ENCODE data around the gene TWF2. TPM values are rescaled to one million over a fixed set of nuclear protein-coding genes. Genes with fewer than 3 reads are reported as not detected.

The TWF2 gene
- total and polyA plus RNA-seq, 10 of the 15 experiments (the other 5 are each of a cell fraction or from before 2014, with no cell fraction given) = 0.16 to 106 (median 68.5) TPM

DNA sequence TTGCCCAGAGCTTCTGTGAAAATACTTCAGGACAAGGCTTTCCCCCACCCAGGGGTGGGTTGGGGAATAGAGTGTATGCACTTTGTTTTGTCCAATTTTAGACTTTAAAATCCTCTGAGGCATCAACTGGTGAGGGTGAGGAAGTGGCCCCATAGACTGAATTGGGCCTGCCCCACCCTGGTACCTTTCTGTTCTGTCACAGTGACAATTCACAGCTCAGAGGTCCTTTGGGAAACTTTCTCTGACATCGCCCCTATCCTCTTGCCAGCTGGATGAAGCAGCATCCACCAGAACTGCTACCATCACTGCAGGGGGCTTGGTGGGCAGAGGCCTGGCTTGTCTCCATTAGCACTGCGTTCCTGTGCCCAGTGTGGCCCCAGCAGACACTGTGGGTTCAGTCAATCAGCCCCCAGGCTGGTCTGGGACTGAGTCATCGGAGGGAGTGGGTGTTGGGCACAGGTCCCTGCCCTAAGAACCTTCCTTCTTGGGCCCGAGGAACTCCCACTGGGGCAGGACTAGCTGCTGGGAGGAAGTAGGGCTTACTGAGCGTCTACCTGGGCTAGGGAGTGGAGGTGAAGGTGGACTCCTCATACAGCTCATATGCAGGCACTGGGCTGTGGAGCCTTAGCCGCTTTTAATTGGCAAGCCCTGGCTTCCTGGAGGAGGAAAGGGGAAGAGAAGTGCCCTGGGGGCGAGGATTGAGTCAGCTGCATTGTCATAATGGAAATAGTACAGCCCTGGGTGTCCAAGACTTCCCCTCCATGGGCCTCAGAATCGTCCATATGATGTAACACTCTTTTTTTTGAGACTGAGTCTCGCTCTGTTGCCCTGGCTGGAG, 5.1 kb upstream of the TWF2 start (continued):
- TF ChIP-seq, protein P1, sequence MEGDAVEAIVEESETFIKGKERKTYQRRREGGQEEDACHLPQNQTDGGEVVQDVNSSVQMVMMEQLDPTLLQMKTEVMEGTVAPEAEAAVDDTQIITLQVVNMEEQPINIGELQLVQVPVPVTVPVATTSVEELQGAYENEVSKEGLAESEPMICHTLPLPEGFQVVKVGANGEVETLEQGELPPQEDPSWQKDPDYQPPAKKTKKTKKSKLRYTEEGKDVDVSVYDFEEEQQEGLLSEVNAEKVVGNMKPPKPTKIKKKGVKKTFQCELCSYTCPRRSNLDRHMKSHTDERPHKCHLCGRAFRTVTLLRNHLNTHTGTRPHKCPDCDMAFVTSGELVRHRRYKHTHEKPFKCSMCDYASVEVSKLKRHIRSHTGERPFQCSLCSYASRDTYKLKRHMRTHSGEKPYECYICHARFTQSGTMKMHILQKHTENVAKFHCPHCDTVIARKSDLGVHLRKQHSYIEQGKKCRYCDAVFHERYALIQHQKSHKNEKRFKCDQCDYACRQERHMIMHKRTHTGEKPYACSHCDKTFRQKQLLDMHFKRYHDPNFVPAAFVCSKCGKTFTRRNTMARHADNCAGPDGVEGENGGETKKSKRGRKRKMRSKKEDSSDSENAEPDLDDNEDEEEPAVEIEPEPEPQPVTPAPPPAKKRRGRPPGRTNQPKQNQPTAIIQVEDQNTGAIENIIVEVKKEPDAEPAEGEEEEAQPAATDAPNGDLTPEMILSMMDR (IDR thresholded peaks at IDR 0.05 in 2 of 3, conservative IDR thresholded peaks at IDR 0.05 in 1 of 3; ENCODE audit: control insufficient read depth in 2 of 3, extremely low read depth in 1 of 3, insufficient read depth in 1 of 3, low read depth in 3 of 3, low read length in 3 of 3) = no peak
- TF ChIP-seq TCF12 (IDR thresholded peaks at IDR 0.05; ENCODE audit: low read depth, low read length) (peak; percentile 70), EP300 (IDR thresholded peaks at IDR 0.05; ENCODE audit: borderline replicate concordance in 1 of 2, control insufficient read depth in 1 of 2, low read depth in 2 of 2, low read length in 2 of 2) (peak in 1 of 2 experiments; percentile 70; a peak in 1 of 4 replicates), BHLHE40 (IDR thresholded peaks at IDR 0.05; ENCODE audit: borderline replicate concordance in 1 of 2, low read depth in 2 of 2, low read length in 1 of 2) (no peak), NFYA (IDR thresholded peaks at IDR 0.05; ENCODE audit: borderline replicate concordance, low read depth, low read length) (no peak), POLR2AphosphoS5 (IDR thresholded peaks at IDR 0.05; ENCODE audit: low read length) (peak; percentile 33; the same call in 1 of the 2 replicates), RUNX3 (IDR thresholded peaks at IDR 0.05; ENCODE audit: low read length) (no peak), ZSCAN29 (IDR thresholded peaks at IDR 0.05) (no peak), FOXK2 (IDR thresholded peaks at IDR 0.05) (no peak), MEF2A (IDR thresholded peaks at IDR 0.05; ENCODE audit: insufficient read depth, low read depth, low read length) (0 out of 2 replicates have a peak, but pooled peaks have one; percentile 34), CREM (IDR thresholded peaks at IDR 0.05; ENCODE audit: low read depth) (peak; percentile 88)
- TF ChIP-seq, protein P2, sequence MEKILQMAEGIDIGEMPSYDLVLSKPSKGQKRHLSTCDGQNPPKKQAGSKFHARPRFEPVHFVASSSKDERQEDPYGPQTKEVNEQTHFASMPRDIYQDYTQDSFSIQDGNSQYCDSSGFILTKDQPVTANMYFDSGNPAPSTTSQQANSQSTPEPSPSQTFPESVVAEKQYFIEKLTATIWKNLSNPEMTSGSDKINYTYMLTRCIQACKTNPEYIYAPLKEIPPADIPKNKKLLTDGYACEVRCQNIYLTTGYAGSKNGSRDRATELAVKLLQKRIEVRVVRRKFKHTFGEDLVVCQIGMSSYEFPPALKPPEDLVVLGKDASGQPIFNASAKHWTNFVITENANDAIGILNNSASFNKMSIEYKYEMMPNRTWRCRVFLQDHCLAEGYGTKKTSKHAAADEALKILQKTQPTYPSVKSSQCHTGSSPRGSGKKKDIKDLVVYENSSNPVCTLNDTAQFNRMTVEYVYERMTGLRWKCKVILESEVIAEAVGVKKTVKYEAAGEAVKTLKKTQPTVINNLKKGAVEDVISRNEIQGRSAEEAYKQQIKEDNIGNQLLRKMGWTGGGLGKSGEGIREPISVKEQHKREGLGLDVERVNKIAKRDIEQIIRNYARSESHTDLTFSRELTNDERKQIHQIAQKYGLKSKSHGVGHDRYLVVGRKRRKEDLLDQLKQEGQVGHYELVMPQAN (conservative IDR thresholded peaks at IDR 0.05) = no peak

All from GM12878 (cell line).